GM23338 (cell line): Measurements from ENCODE around the gene FTCD. TPM values are rescaled to one million over a fixed set of nuclear protein-coding genes. Genes with fewer than 3 reads are reported as not detected.

Source experiments
- ATAC-seq: fragments of 200-7000 bp; cut with Tn5 transposase; 3 replicates; pipeline ENCODE4 v1.9.1; 2020
- DNase-seq: peaks from one replicate; pipeline ENCODE4 v3.0.0-alpha.2; 2015; ENCODE audit warnings: low spot score
- H2AFZ ChIP-seq: fragments of 200-600 bp; sonication (generic); 2 replicates; pipeline ENCODE4 v1.8.0; 2016; ENCODE audit warnings: antibody characterized with exemption, mild to moderate bottlenecking, moderate library complexity
- H3F3A ChIP-seq: fragments of 200-600 bp; sonication (generic); replicated peaks from 2 replicates; pipeline ENCODE4 v1.8.0; 2017; ENCODE audit warnings: antibody characterized with exemption, mixed run types, low read depth
- H3K27ac ChIP-seq: fragments of 200-600 bp; sonication (generic); 2 replicates; pipeline ENCODE4 v1.6.1; 2016; ENCODE audit warnings: low read depth
- H3K27me3 ChIP-seq: fragments of 200-600 bp; sonication (generic); 2 replicates; pipeline ENCODE4 v1.8.0; 2016; ENCODE audit warnings: mild to moderate bottlenecking, mixed run types, moderate library complexity; ENCODE audit not compliant: insufficient read depth
- H3K36me3 ChIP-seq: fragments of 200-600 bp; sonication (generic); 2 replicates; pipeline ENCODE4 v1.8.0; 2016; ENCODE audit warnings: mild to moderate bottlenecking; ENCODE audit not compliant: insufficient read depth
- H3K4me1 ChIP-seq: fragments of 200-600 bp; sonication (generic); 2 replicates; pipeline ENCODE4 v1.8.0; 2016; ENCODE audit warnings: mild to moderate bottlenecking, moderate library complexity; ENCODE audit not compliant: insufficient read depth
- H3K4me2 ChIP-seq: fragments of 200-600 bp; sonication (generic); 2 replicates; pipeline ENCODE4 v1.7.1; 2017; ENCODE audit warnings: mixed run types
- H3K4me3 ChIP-seq: fragments of 200-600 bp; sonication (generic); 2 replicates; pipeline ENCODE4 v1.6.1; 2016; ENCODE audit warnings: mixed run types
- H3K79me2 ChIP-seq: fragments of 200-600 bp; sonication (generic); replicated peaks from 2 replicates; pipeline ENCODE4 v1.8.0; 2017; ENCODE audit warnings: mild to moderate bottlenecking; ENCODE audit not compliant: insufficient read depth
- H3K9me2 ChIP-seq: fragments of 200-600 bp; sonication (generic); 2 replicates; pipeline ENCODE4 v1.8.0; 2017; ENCODE audit not compliant: insufficient read depth
- H4K20me1 ChIP-seq: fragments of 200-600 bp; sonication (generic); replicated peaks from 2 replicates; pipeline ENCODE4 v1.8.0; 2017; ENCODE audit warnings: mild to moderate bottlenecking; ENCODE audit not compliant: insufficient read depth
- H3K27ac Mint-ChIP-seq: 2 replicates; pipeline ENCODE4 v1.8.0; 2020; ENCODE audit warnings: inconsistent platforms, mild to moderate bottlenecking, moderate library complexity, mixed read lengths
- H3K27me3 Mint-ChIP-seq: 3 replicates; pipeline ENCODE4 v1.8.0; 2022; ENCODE audit warnings: low read depth, mild to moderate bottlenecking, moderate library complexity, mixed read lengths, inconsistent platforms; ENCODE audit not compliant: insufficient read depth, poor library complexity
- H3K36me3 Mint-ChIP-seq: 3 replicates; pipeline ENCODE4 v1.8.0; 2021; ENCODE audit warnings: low read depth, mild to moderate bottlenecking, inconsistent platforms, moderate library complexity, mixed read lengths
- H3K4me1 Mint-ChIP-seq: 3 replicates; pipeline ENCODE4 v1.8.0; 2020; ENCODE audit warnings: mild to moderate bottlenecking, inconsistent platforms, mixed read lengths
- H3K4me3 Mint-ChIP-seq: 3 replicates; pipeline ENCODE4 v1.8.0; 2021; ENCODE audit warnings: moderate library complexity, mild to moderate bottlenecking, inconsistent platforms, mixed read lengths
- H3K9me3 Mint-ChIP-seq: 3 replicates; pipeline ENCODE4 v1.8.0; 2020; ENCODE audit warnings: moderate library complexity, mild to moderate bottlenecking, inconsistent platforms, mixed read lengths
- CREB1 ChIP-seq: fragments of 250-450 bp; sonication (Bioruptor Pico); IDR thresholded peaks from 2 replicates; pipeline ENCODE4 v1.5.0; 2020; ENCODE audit warnings: low read depth, mild to moderate bottlenecking, moderate library complexity
- ETS1 ChIP-seq: IDR thresholded peaks from 2 replicates; pipeline ENCODE4 v1.6.1; 2016; ENCODE audit warnings: antibody characterized with exemption
- EZH2 ChIP-seq: fragments of 200-600 bp; sonication (generic); IDR thresholded peaks from one replicate; pipeline ENCODE4 v1.8.0; 2017; ENCODE audit warnings: antibody characterized with exemption, mild to moderate bottlenecking, low read depth; ENCODE audit not compliant: unreplicated experiment
- EZH2phosphoT487 ChIP-seq: fragments of 200-600 bp; sonication (generic); IDR thresholded peaks from one replicate; pipeline ENCODE4 v1.8.1; 2018; ENCODE audit warnings: antibody characterized with exemption; ENCODE audit not compliant: unreplicated experiment
- JUNB ChIP-seq: IDR thresholded peaks from one replicate; pipeline ENCODE4 v1.6.1; 2016; ENCODE audit warnings: antibody characterized with exemption; ENCODE audit not compliant: unreplicated experiment
- NANOG ChIP-seq: IDR thresholded peaks from 2 replicates; pipeline ENCODE4 v1.6.1; 2016; ENCODE audit warnings: antibody characterized with exemption, borderline replicate concordance
- POLR2AphosphoS5 ChIP-seq: IDR thresholded peaks from 2 replicates; pipeline ENCODE4 v1.6.1; 2016; ENCODE audit warnings: antibody characterized with exemption, low read depth
- STAT1 ChIP-seq: IDR thresholded peaks from one replicate; pipeline ENCODE4 v1.6.1; 2016; ENCODE audit warnings: antibody characterized with exemption; ENCODE audit not compliant: unreplicated experiment
- ZNF114 ChIP-seq: fragments of 250-450 bp; sonication (Bioruptor Pico); IDR thresholded peaks from 2 replicates; pipeline ENCODE4 v1.5.0; 2020; ENCODE audit warnings: mild to moderate bottlenecking, moderate library complexity
- ZNF331 ChIP-seq: fragments of 250-450 bp; sonication (Bioruptor Pico); IDR thresholded peaks from 2 replicates; pipeline ENCODE4 v1.5.0; 2020; ENCODE audit warnings: low read depth, mild to moderate bottlenecking, moderate library complexity
- ZNF462 ChIP-seq: fragments of 250-450 bp; sonication (Bioruptor Pico); IDR thresholded peaks from 2 replicates; pipeline ENCODE4 v1.5.0; 2020; ENCODE audit warnings: mild to moderate bottlenecking, moderate library complexity
- polyA plus RNA-seq: library from polyadenylated mRNA; unstranded; fragments of >200 nt; fragmentation: Nextera tagmentation; extraction: Ambion mirVana; gene quantifications from 2 replicates; pipeline ENCODE4 v1.2.1, GENCODE V29; 2016
- total RNA-seq: library from RNA; depleted of rRNA; stranded (reverse); fragments of >200 nt; shearing (Covaris generic); gene quantifications from 2 replicates; pipeline ENCODE4 v1.2.3, GENCODE V29; 2014
- TF ChIP-seq, protein P1 (sequence below): IDR thresholded peaks from one replicate; pipeline ENCODE4 v1.6.1; 2018; ENCODE audit warnings: antibody characterized with exemption; ENCODE audit not compliant: unreplicated experiment
- TF ChIP-seq, protein P2 (sequence below), 2 experiments: fragments of 200-600 bp in 1 of 2; sonication (generic) in 1 of 2; conservative IDR thresholded peaks; 2 replicates each; pipeline versions ENCODE4 v1.5.1 to v1.6.1; 2016 to 2017; ENCODE audit warnings: antibody characterized with exemption in 2 of 2, low read depth in 2 of 2, mild to moderate bottlenecking in 2 of 2, moderate library complexity in 1 of 2

FTCD gene
- total and polyA plus RNA-seq, 2 experiments from 2014 or later = 0.90 to 2.3 TPM

GRCh38 chr21:46195595-46196195 is 40.3 kb upstream of the FTCD start:
- DNase-seq (no peak), ATAC-seq (no peak)
- Histone ChIP-seq H3K4me1 (no peaks in the 10 kb centered on the region), H4K20me1 (peaks cover 10% of the 10 kb centered on the region), H3K36me3 (peaks cover 24% of the 10 kb centered on the region), H2AFZ (no peak overlapping the region), H3K27me3 (no peaks in the 10 kb centered on the region), H3F3A (peaks cover 8% of the 10 kb centered on the region), H3K27ac (no peak overlapping the region), H3K9me2 (no peaks in the 10 kb centered on the region), H3K4me2 (no peak overlapping the region), H3K79me2 (peaks cover 21% of the 10 kb centered on the region), H3K4me3 (no peak overlapping the region)
- Mint-ChIP-seq H3K4me3 (no peak overlapping the region), H3K36me3 (peaks cover 73% of the 10 kb centered on the region), H3K27me3 (peaks cover 7% of the 10 kb centered on the region), H3K27ac (no peak overlapping the region), H3K9me3 (no peaks in the 10 kb centered on the region), H3K4me1 (no peaks in the 10 kb centered on the region)
- no peak for TF ChIP-seq JUNB
- TF ChIP-seq, protein P1, sequence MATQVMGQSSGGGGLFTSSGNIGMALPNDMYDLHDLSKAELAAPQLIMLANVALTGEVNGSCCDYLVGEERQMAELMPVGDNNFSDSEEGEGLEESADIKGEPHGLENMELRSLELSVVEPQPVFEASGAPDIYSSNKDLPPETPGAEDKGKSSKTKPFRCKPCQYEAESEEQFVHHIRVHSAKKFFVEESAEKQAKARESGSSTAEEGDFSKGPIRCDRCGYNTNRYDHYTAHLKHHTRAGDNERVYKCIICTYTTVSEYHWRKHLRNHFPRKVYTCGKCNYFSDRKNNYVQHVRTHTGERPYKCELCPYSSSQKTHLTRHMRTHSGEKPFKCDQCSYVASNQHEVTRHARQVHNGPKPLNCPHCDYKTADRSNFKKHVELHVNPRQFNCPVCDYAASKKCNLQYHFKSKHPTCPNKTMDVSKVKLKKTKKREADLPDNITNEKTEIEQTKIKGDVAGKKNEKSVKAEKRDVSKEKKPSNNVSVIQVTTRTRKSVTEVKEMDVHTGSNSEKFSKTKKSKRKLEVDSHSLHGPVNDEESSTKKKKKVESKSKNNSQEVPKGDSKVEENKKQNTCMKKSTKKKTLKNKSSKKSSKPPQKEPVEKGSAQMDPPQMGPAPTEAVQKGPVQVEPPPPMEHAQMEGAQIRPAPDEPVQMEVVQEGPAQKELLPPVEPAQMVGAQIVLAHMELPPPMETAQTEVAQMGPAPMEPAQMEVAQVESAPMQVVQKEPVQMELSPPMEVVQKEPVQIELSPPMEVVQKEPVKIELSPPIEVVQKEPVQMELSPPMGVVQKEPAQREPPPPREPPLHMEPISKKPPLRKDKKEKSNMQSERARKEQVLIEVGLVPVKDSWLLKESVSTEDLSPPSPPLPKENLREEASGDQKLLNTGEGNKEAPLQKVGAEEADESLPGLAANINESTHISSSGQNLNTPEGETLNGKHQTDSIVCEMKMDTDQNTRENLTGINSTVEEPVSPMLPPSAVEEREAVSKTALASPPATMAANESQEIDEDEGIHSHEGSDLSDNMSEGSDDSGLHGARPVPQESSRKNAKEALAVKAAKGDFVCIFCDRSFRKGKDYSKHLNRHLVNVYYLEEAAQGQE = no peak
- no peak for TF ChIP-seq NANOG
- no peak for TF ChIP-seq ZNF462 (CRISPR knock-in tag)
- TF ChIP-seq EZH2 = no peak
- TF ChIP-seq ZNF114 (CRISPR knock-in tag) = no peak
- no peak for TF ChIP-seq STAT1
- TF ChIP-seq, protein P2, sequence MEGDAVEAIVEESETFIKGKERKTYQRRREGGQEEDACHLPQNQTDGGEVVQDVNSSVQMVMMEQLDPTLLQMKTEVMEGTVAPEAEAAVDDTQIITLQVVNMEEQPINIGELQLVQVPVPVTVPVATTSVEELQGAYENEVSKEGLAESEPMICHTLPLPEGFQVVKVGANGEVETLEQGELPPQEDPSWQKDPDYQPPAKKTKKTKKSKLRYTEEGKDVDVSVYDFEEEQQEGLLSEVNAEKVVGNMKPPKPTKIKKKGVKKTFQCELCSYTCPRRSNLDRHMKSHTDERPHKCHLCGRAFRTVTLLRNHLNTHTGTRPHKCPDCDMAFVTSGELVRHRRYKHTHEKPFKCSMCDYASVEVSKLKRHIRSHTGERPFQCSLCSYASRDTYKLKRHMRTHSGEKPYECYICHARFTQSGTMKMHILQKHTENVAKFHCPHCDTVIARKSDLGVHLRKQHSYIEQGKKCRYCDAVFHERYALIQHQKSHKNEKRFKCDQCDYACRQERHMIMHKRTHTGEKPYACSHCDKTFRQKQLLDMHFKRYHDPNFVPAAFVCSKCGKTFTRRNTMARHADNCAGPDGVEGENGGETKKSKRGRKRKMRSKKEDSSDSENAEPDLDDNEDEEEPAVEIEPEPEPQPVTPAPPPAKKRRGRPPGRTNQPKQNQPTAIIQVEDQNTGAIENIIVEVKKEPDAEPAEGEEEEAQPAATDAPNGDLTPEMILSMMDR (conservative IDR thresholded peaks at IDR 0.05; ENCODE audit: low read depth in 2 of 2) = no peak
- no peak for TF ChIP-seq ETS1
- no peak for TF ChIP-seq CREB1 (CRISPR knock-in tag)
- no peak for TF ChIP-seq EZH2phosphoT487
- TF ChIP-seq ZNF331 (CRISPR knock-in tag) = no peak
- no peak for TF ChIP-seq POLR2AphosphoS5
